GM23338 (cell line): Measurements from ENCODE around the gene PROC. TPM values are rescaled to one million over a fixed set of nuclear protein-coding genes. Genes with fewer than 3 reads are reported as not detected.

ENCODE experiments used
- ATAC-seq: fragments of 200-7000 bp; cut with Tn5 transposase; 3 replicates; pipeline ENCODE4 v1.9.1; 2020
- DNase-seq: peaks from one replicate; pipeline ENCODE4 v3.0.0-alpha.2; 2015; ENCODE audit warnings: low spot score
- H2AFZ ChIP-seq: fragments of 200-600 bp; sonication (generic); 2 replicates; pipeline ENCODE4 v1.8.0; 2016; ENCODE audit warnings: antibody characterized with exemption, mild to moderate bottlenecking, moderate library complexity
- H3F3A ChIP-seq: fragments of 200-600 bp; sonication (generic); replicated peaks from 2 replicates; pipeline ENCODE4 v1.8.0; 2017; ENCODE audit warnings: antibody characterized with exemption, mixed run types, low read depth
- H3K27ac ChIP-seq: fragments of 200-600 bp; sonication (generic); 2 replicates; pipeline ENCODE4 v1.6.1; 2016; ENCODE audit warnings: low read depth
- H3K27me3 ChIP-seq: fragments of 200-600 bp; sonication (generic); 2 replicates; pipeline ENCODE4 v1.8.0; 2016; ENCODE audit warnings: mild to moderate bottlenecking, mixed run types, moderate library complexity; ENCODE audit not compliant: insufficient read depth
- H3K36me3 ChIP-seq: fragments of 200-600 bp; sonication (generic); 2 replicates; pipeline ENCODE4 v1.8.0; 2016; ENCODE audit warnings: mild to moderate bottlenecking; ENCODE audit not compliant: insufficient read depth
- H3K4me1 ChIP-seq: fragments of 200-600 bp; sonication (generic); 2 replicates; pipeline ENCODE4 v1.8.0; 2016; ENCODE audit warnings: mild to moderate bottlenecking, moderate library complexity; ENCODE audit not compliant: insufficient read depth
- H3K4me2 ChIP-seq: fragments of 200-600 bp; sonication (generic); 2 replicates; pipeline ENCODE4 v1.7.1; 2017; ENCODE audit warnings: mixed run types
- H3K4me3 ChIP-seq: fragments of 200-600 bp; sonication (generic); 2 replicates; pipeline ENCODE4 v1.6.1; 2016; ENCODE audit warnings: mixed run types
- H3K79me2 ChIP-seq: fragments of 200-600 bp; sonication (generic); replicated peaks from 2 replicates; pipeline ENCODE4 v1.8.0; 2017; ENCODE audit warnings: mild to moderate bottlenecking; ENCODE audit not compliant: insufficient read depth
- H3K9me2 ChIP-seq: fragments of 200-600 bp; sonication (generic); 2 replicates; pipeline ENCODE4 v1.8.0; 2017; ENCODE audit not compliant: insufficient read depth
- H4K20me1 ChIP-seq: fragments of 200-600 bp; sonication (generic); replicated peaks from 2 replicates; pipeline ENCODE4 v1.8.0; 2017; ENCODE audit warnings: mild to moderate bottlenecking; ENCODE audit not compliant: insufficient read depth
- H3K27ac Mint-ChIP-seq: 2 replicates; pipeline ENCODE4 v1.8.0; 2020; ENCODE audit warnings: inconsistent platforms, mild to moderate bottlenecking, moderate library complexity, mixed read lengths
- H3K27me3 Mint-ChIP-seq: 3 replicates; pipeline ENCODE4 v1.8.0; 2022; ENCODE audit warnings: low read depth, mild to moderate bottlenecking, moderate library complexity, mixed read lengths, inconsistent platforms; ENCODE audit not compliant: insufficient read depth, poor library complexity
- H3K36me3 Mint-ChIP-seq: 3 replicates; pipeline ENCODE4 v1.8.0; 2021; ENCODE audit warnings: low read depth, mild to moderate bottlenecking, inconsistent platforms, moderate library complexity, mixed read lengths
- H3K4me1 Mint-ChIP-seq: 3 replicates; pipeline ENCODE4 v1.8.0; 2020; ENCODE audit warnings: mild to moderate bottlenecking, inconsistent platforms, mixed read lengths
- H3K4me3 Mint-ChIP-seq: 3 replicates; pipeline ENCODE4 v1.8.0; 2021; ENCODE audit warnings: moderate library complexity, mild to moderate bottlenecking, inconsistent platforms, mixed read lengths
- H3K9me3 Mint-ChIP-seq: 3 replicates; pipeline ENCODE4 v1.8.0; 2020; ENCODE audit warnings: moderate library complexity, mild to moderate bottlenecking, inconsistent platforms, mixed read lengths
- ETS1 ChIP-seq: IDR thresholded peaks from 2 replicates; pipeline ENCODE4 v1.6.1; 2016; ENCODE audit warnings: antibody characterized with exemption
- EZH2 ChIP-seq: fragments of 200-600 bp; sonication (generic); IDR thresholded peaks from one replicate; pipeline ENCODE4 v1.8.0; 2017; ENCODE audit warnings: antibody characterized with exemption, mild to moderate bottlenecking, low read depth; ENCODE audit not compliant: unreplicated experiment
- NANOG ChIP-seq: IDR thresholded peaks from 2 replicates; pipeline ENCODE4 v1.6.1; 2016; ENCODE audit warnings: antibody characterized with exemption, borderline replicate concordance
- POLR2AphosphoS5 ChIP-seq: IDR thresholded peaks from 2 replicates; pipeline ENCODE4 v1.6.1; 2016; ENCODE audit warnings: antibody characterized with exemption, low read depth
- REST ChIP-seq: IDR thresholded peaks from one replicate; pipeline ENCODE4 v1.6.1; 2018; ENCODE audit warnings: antibody characterized with exemption; ENCODE audit not compliant: unreplicated experiment
- STAT1 ChIP-seq: IDR thresholded peaks from one replicate; pipeline ENCODE4 v1.6.1; 2016; ENCODE audit warnings: antibody characterized with exemption; ENCODE audit not compliant: unreplicated experiment
- ZNF114 ChIP-seq: fragments of 250-450 bp; sonication (Bioruptor Pico); IDR thresholded peaks from 2 replicates; pipeline ENCODE4 v1.5.0; 2020; ENCODE audit warnings: mild to moderate bottlenecking, moderate library complexity
- ZNF331 ChIP-seq: fragments of 250-450 bp; sonication (Bioruptor Pico); IDR thresholded peaks from 2 replicates; pipeline ENCODE4 v1.5.0; 2020; ENCODE audit warnings: low read depth, mild to moderate bottlenecking, moderate library complexity
- ZNF462 ChIP-seq: fragments of 250-450 bp; sonication (Bioruptor Pico); IDR thresholded peaks from 2 replicates; pipeline ENCODE4 v1.5.0; 2020; ENCODE audit warnings: mild to moderate bottlenecking, moderate library complexity
- polyA plus RNA-seq: library from polyadenylated mRNA; unstranded; fragments of >200 nt; fragmentation: Nextera tagmentation; extraction: Ambion mirVana; gene quantifications from 2 replicates; pipeline ENCODE4 v1.2.1, GENCODE V29; 2016
- total RNA-seq: library from RNA; depleted of rRNA; stranded (reverse); fragments of >200 nt; shearing (Covaris generic); gene quantifications from 2 replicates; pipeline ENCODE4 v1.2.3, GENCODE V29; 2014

PROC gene
- total and polyA plus RNA-seq, 2 experiments from 2014 or later: 1.7 to 2.4 TPM

GRCh38 chr2:127419448-127420038 is 1.3 kb downstream of the PROC start:
- no peak overlapping the region for H3K4me3 Mint-ChIP-seq
- Histone ChIP-seq H3K27ac (no peak overlapping the region), H3K4me3 (no peak overlapping the region), H3K79me2 (no peaks in the 10 kb centered on the region), H3K9me2 (no peaks in the 10 kb centered on the region), H3F3A (0 out of 2 replicates have a peak, but pooled peaks cover 2% of the 10 kb centered on the region), H4K20me1 (no peaks in the 10 kb centered on the region), H3K27me3 (peaks cover 73% of the 10 kb centered on the region), H3K4me1 (peaks cover 8% of the 10 kb centered on the region; the same call in 1 of the 2 replicates), H3K36me3 (no peaks in the 10 kb centered on the region), H3K4me2 (no peak overlapping the region), H2AFZ (no peak overlapping the region)
- TF ChIP-seq NANOG: no peak
- TF ChIP-seq ZNF114: no peak
- no peak for DNase-seq
- ATAC-seq: no peak
- no peaks in the 10 kb centered on the region; the same call in 2 of the 3 replicates for H3K36me3 Mint-ChIP-seq
- no peaks in the 10 kb centered on the region; the same call in none of the 3 replicates for H3K9me3 Mint-ChIP-seq
- peaks cover 16% of the 10 kb centered on the region for H3K4me1 Mint-ChIP-seq
- H3K27me3 Mint-ChIP-seq: peaks cover 56% of the 10 kb centered on the region
- no peak overlapping the region for H3K27ac Mint-ChIP-seq

- H3K4me2 ChIP-seq: no peak overlapping the region
- no peak overlapping the region for H3K4me3 Mint-ChIP-seq
- no peak overlapping the region for H3K27ac Mint-ChIP-seq
- H3K9me3 Mint-ChIP-seq: no peaks in the 10 kb centered on the region; the same call in none of the 3 replicates
- H3K4me3 ChIP-seq: no peak overlapping the region
- no peaks in the 10 kb centered on the region; the same call in 2 of the 3 replicates for H3K36me3 Mint-ChIP-seq
- peaks cover 69% of the 10 kb centered on the region for H3K27me3 ChIP-seq
- no peaks in the 10 kb centered on the region for H3F3A ChIP-seq
- DNase-seq (no peak), ATAC-seq (no peak)
- peaks cover 15% of the 10 kb centered on the region; the same call in 1 of the 2 replicates for H3K4me1 ChIP-seq
- H3K9me2 ChIP-seq: no peaks in the 10 kb centered on the region
- H4K20me1 ChIP-seq: no peaks in the 10 kb centered on the region
- peaks cover 19% of the 10 kb centered on the region for H3K4me1 Mint-ChIP-seq
- H3K79me2 ChIP-seq: no peaks in the 10 kb centered on the region
- no peak overlapping the region for H3K27ac ChIP-seq
- peaks cover 58% of the 10 kb centered on the region for H3K27me3 Mint-ChIP-seq
- no peak overlapping the region for H2AFZ ChIP-seq
- H3K36me3 ChIP-seq: no peaks in the 10 kb centered on the region
- TF ChIP-seq REST (no peak), POLR2AphosphoS5 (no peak), ZNF331 (CRISPR knock-in tag) (no peak), EZH2 (no peak), ZNF462 (CRISPR knock-in tag) (no peak), ETS1 (no peak), STAT1 (no peak)
These were observed 2.0 kb downstream of the PROC start for GRCh38 chr2:127420039-127420864.
